ENCODE results near the gene MGAT1.

MGAT1 gene

DNA sequence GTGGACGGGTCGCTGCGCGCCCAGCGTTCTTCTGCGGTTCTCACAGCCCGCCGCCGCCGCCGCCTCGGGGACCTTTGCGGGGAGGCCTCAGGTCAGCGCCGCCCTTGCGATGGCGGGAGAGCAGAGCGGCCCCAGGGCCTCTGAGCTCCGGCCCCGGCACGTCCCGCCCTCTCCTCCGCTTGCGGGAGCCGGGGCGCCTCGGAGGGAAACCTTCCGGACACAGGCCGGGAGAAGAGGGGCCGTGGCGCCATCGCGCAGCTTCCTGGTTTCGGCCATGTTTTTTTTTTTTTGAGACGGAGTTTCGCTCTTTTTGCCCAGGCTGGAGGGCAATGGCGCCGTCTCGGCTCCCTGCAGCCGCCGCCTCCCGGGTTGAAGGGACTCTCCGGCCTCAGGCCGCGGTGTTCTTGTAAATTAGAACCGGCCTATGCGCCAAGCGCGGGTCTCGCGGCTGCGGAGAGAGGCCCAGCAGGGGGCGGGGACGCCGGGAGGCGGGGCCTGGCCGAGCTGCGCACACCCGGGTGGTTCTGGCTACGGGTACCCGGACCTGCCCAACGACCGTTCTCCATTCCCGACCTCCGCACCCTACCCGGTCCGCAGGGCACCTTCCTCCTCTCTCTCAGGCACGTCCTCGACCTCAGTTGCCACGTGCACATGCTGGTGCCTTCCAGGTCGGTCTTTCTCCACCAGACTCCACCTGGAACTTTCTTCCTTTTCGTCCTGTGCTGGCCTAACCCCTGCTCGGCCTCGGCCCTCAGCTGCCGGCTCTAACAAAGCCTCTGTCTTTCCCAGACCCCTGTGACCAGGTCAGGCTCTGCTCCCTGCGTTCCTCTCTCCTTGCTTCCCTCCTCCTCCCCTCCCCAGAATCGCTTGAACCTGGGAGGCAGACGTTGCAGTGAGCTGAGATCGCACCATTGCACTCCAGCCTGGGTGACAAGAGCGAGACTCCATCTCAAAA is 28.8 kb upstream of the MGAT1 start:
- DNase-seq: peak; percentile 67
- Histone ChIP-seq H3K4me2 (ENCODE audit: low read length, poor library complexity, severe bottlenecking) (peak overlapping the region; percentile 75), H3K9me3 (ENCODE audit: control insufficient read depth, low read length) (peaks cover 6% of the 10 kb centered on the region), H3K4ac (ENCODE audit: low read depth in 1 of 2, low read length in 2 of 2) (peak overlapping the region; percentile 96 to 98), H3K36me3 (ENCODE audit: control insufficient read depth in 1 of 2, insufficient read depth in 2 of 2, low read depth in 1 of 2, low read length in 2 of 2) (peaks cover 12 to 36% of the 10 kb centered on the region in 2 experiments), H2AFZ (ENCODE audit: low read depth, low read length) (peak overlapping the region; percentile 91), H4K91ac (ENCODE audit: low read length) (peak overlapping the region; percentile 88), H3K4me3 (ENCODE audit: insufficient read depth in 1 of 2, low read depth in 1 of 2, low read length in 2 of 2) (peak overlapping the region; percentile 78 to 98), H3K27ac (ENCODE audit: low read length, poor library complexity, severe bottlenecking) (peak overlapping the region; percentile 79), H4K8ac (ENCODE audit: low read length) (peak overlapping the region; percentile 99), H3K79me1 (replicated peaks; ENCODE audit: low read length, poor library complexity, severe bottlenecking) (peaks cover 16% of the 10 kb centered on the region), H2BK120ac (ENCODE audit: low read depth, low read length) (peak overlapping the region; percentile 92), H2AK5ac (ENCODE audit: low read length, severe bottlenecking) (peak overlapping the region; percentile 68), H3K27me3 (ENCODE audit: control insufficient read depth in 1 of 2, insufficient read depth in 1 of 2, low read length in 2 of 2) (no peaks in the 10 kb centered on the region), H2BK15ac (ENCODE audit: low read depth, poor library complexity, severe bottlenecking) (peak overlapping the region; percentile 82), H3K18ac (ENCODE audit: low read depth in 1 of 2, low read length in 2 of 2) (peak overlapping the region; percentile 92 to 94), H3K23ac (ENCODE audit: low read length in 2 of 2) (peak overlapping the region in 1 of 2 experiments; percentile 92), H3K14ac (ENCODE audit: low read length in 2 of 2) (peak overlapping the region; percentile 97 to 98), H2BK5ac (ENCODE audit: low read depth, low read length, poor library complexity, severe bottlenecking) (peak overlapping the region; percentile 49), H2BK12ac (ENCODE audit: low read length in 2 of 2) (peak overlapping the region in 1 of 2 experiments; percentile 24), H3K9ac (ENCODE audit: low read length) (peak overlapping the region; percentile 96), H3K4me1 (ENCODE audit: control insufficient read depth, insufficient read depth, low read depth, low read length) (peaks cover 15% of the 10 kb centered on the region)
- WGBS: 10% methylated on average over 72 of the region's 80 CpGs

GRCh38 chr5:180830253-180831138 is 27.9 kb upstream of the MGAT1 start:
- no peak for DNase-seq
- peaks cover 16% of the 10 kb centered on the region for H3K79me1 ChIP-seq (replicated peaks; ENCODE audit: low read length, poor library complexity, severe bottlenecking)
- peak overlapping the region; percentile 96 for H3K9ac ChIP-seq (ENCODE audit: low read length)
- peaks cover 6% of the 10 kb centered on the region for H3K9me3 ChIP-seq (ENCODE audit: control insufficient read depth, low read length)
- no peaks in the 10 kb centered on the region for H3K27me3 ChIP-seq (ENCODE audit: control insufficient read depth in 1 of 2, insufficient read depth in 1 of 2, low read length in 2 of 2)
- peak overlapping the region in 1 of 2 experiments; percentile 92 for H3K23ac ChIP-seq (ENCODE audit: low read length in 2 of 2)
- peak overlapping the region; percentile 92 to 94 for H3K18ac ChIP-seq (ENCODE audit: low read depth in 1 of 2, low read length in 2 of 2)
- peak overlapping the region; percentile 49 for H2BK5ac ChIP-seq (ENCODE audit: low read depth, low read length, poor library complexity, severe bottlenecking)
- peak overlapping the region; percentile 91 for H2AFZ ChIP-seq (ENCODE audit: low read depth, low read length)
- WGBS: 59% methylated on average over 35 of the region's 35 CpGs
- peaks cover 19% of the 10 kb centered on the region for H3K4me1 ChIP-seq (ENCODE audit: control insufficient read depth, insufficient read depth, low read depth, low read length)
- peak overlapping the region; percentile 96 to 98 for H3K4ac ChIP-seq (ENCODE audit: low read depth in 1 of 2, low read length in 2 of 2)
- H2BK12ac ChIP-seq (ENCODE audit: low read length in 2 of 2): peak overlapping the region in 1 of 2 experiments; percentile 76
- H2BK120ac ChIP-seq (ENCODE audit: low read depth, low read length): peak overlapping the region; percentile 92
- peak overlapping the region; percentile 88 for H4K91ac ChIP-seq (ENCODE audit: low read length)
- peak overlapping the region; percentile 68 for H2AK5ac ChIP-seq (ENCODE audit: low read length, severe bottlenecking)
- H2BK15ac ChIP-seq (ENCODE audit: low read depth, poor library complexity, severe bottlenecking): no peak overlapping the region
- peak overlapping the region; percentile 97 to 98 for H3K14ac ChIP-seq (ENCODE audit: low read length in 2 of 2)
- H3K4me3 ChIP-seq (ENCODE audit: insufficient read depth in 1 of 2, low read depth in 1 of 2, low read length in 2 of 2): peak overlapping the region; percentile 78 to 98
- peaks cover 12 to 27% of the 10 kb centered on the region in 2 experiments for H3K36me3 ChIP-seq (ENCODE audit: control insufficient read depth in 1 of 2, insufficient read depth in 2 of 2, low read depth in 1 of 2, low read length in 2 of 2)
- H4K8ac ChIP-seq (ENCODE audit: low read length): peak overlapping the region; percentile 99
- no peak overlapping the region for H3K27ac ChIP-seq (ENCODE audit: low read length, poor library complexity, severe bottlenecking)
- H3K4me2 ChIP-seq (ENCODE audit: low read length, poor library complexity, severe bottlenecking): peak overlapping the region; percentile 75

- no peak overlapping the region for H3K4ac ChIP-seq (ENCODE audit: low read depth in 1 of 2, low read length in 2 of 2)
- H3K27me3 ChIP-seq (ENCODE audit: control insufficient read depth in 1 of 2, insufficient read depth in 1 of 2, low read length in 2 of 2): no peaks in the 10 kb centered on the region
- peak overlapping the region in 1 of 2 experiments; percentile 98 for H3K4me3 ChIP-seq (ENCODE audit: insufficient read depth in 1 of 2, low read depth in 1 of 2, low read length in 2 of 2)
- H2BK120ac ChIP-seq (ENCODE audit: low read depth, low read length): no peak overlapping the region
- H3K27ac ChIP-seq (ENCODE audit: low read length, poor library complexity, severe bottlenecking): no peak overlapping the region
- H3K79me1 ChIP-seq (replicated peaks; ENCODE audit: low read length, poor library complexity, severe bottlenecking): peaks cover 16% of the 10 kb centered on the region
- H3K18ac ChIP-seq (ENCODE audit: low read depth in 1 of 2, low read length in 2 of 2): no peak overlapping the region
- H4K8ac ChIP-seq (ENCODE audit: low read length): no peak overlapping the region
- H2AK5ac ChIP-seq (ENCODE audit: low read length, severe bottlenecking): no peak overlapping the region
- peaks cover 9 to 20% of the 10 kb centered on the region in 2 experiments for H3K36me3 ChIP-seq (ENCODE audit: control insufficient read depth in 1 of 2, insufficient read depth in 2 of 2, low read depth in 1 of 2, low read length in 2 of 2)
- no peak overlapping the region for H2BK15ac ChIP-seq (ENCODE audit: low read depth, poor library complexity, severe bottlenecking)
- no peak overlapping the region for H2BK5ac ChIP-seq (ENCODE audit: low read depth, low read length, poor library complexity, severe bottlenecking)
- no peak overlapping the region for H2AFZ ChIP-seq (ENCODE audit: low read depth, low read length)
- H2BK12ac ChIP-seq (ENCODE audit: low read length in 2 of 2): no peak overlapping the region
- H3K9ac ChIP-seq (ENCODE audit: low read length): peak overlapping the region; percentile 96
- H3K9me3 ChIP-seq (ENCODE audit: control insufficient read depth, low read length): peaks cover 6% of the 10 kb centered on the region
- H3K4me2 ChIP-seq (ENCODE audit: low read length, poor library complexity, severe bottlenecking): no peak overlapping the region
- DNase-seq: no peak
- H3K14ac ChIP-seq (ENCODE audit: low read length in 2 of 2): no peak overlapping the region
- WGBS: 100% methylated on average over 5 of the region's 5 CpGs
- H3K4me1 ChIP-seq (ENCODE audit: control insufficient read depth, insufficient read depth, low read depth, low read length): peaks cover 23% of the 10 kb centered on the region
- no peak overlapping the region for H3K23ac ChIP-seq (ENCODE audit: low read length in 2 of 2)
- no peak overlapping the region for H4K91ac ChIP-seq (ENCODE audit: low read length)
These were observed 27.1 kb upstream of the MGAT1 start for GRCh38 chr5:180829726-180830125.

Data from mesenchymal stem cell (in vitro differentiated cells and primary cell).